ENCODE data around the gene LIG3. TPM values are rescaled to one million over a fixed set of nuclear protein-coding genes. Genes with fewer than 3 reads are reported as not detected.

Gene LIG3
- total and polyA plus RNA-seq, 2 experiments from 2014 or later = 16.4 to 119 TPM

DNA sequence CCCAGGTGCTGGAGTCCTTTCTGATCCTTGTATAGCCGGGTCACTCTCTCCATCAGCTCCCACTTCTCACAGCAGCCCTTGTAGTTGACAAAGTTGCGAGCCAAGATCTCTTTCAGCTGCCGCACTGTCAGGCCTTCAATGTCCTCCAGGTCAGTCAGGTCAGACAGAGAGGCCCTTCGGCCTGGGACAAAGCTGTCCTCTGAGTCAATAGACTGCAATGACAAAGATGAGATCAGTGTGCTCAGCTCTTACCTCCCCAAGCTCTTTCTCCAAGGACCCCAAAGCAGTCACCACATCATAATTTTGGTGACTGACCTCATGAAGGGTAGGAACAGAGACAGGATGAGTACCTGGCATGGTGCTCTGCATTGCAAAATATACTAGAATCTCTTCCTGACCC is 36.1 kb downstream of the LIG3 start:
- DNase-seq (ENCODE audit: low spot score) (no peak), ATAC-seq (no peak)
- Mint-ChIP-seq H3K27me3 (ENCODE audit: insufficient read depth, low read depth, poor library complexity) (peaks cover 2% of the 10 kb centered on the region), H3K9me3 (no peaks in the 10 kb centered on the region), H3K4me3 (no peak overlapping the region), H3K27ac (no peak overlapping the region), H3K36me3 (ENCODE audit: low read depth) (peaks cover 7% of the 10 kb centered on the region), H3K4me1 (peaks cover 10% of the 10 kb centered on the region; the same call in 2 of the 3 replicates)
- Histone ChIP-seq H3K4me3 (no peak overlapping the region), H3K27me3 (ENCODE audit: insufficient read depth) (no peaks in the 10 kb centered on the region), H3K9me2 (ENCODE audit: insufficient read depth) (no peaks in the 10 kb centered on the region), H2AFZ (no peak overlapping the region), H3K79me2 (replicated peaks; ENCODE audit: insufficient read depth) (no peaks in the 10 kb centered on the region), H3K27ac (ENCODE audit: low read depth) (no peak overlapping the region), H4K20me1 (replicated peaks; ENCODE audit: insufficient read depth) (peaks cover under 1% of the 10 kb centered on the region; the same call in 1 of the 2 replicates), H3K4me1 (ENCODE audit: insufficient read depth) (no peaks in the 10 kb centered on the region), H3F3A (replicated peaks; ENCODE audit: low read depth) (no peaks in the 10 kb centered on the region), H3K4me2 (no peak overlapping the region), H3K36me3 (ENCODE audit: insufficient read depth) (no peaks in the 10 kb centered on the region)
- TF ChIP-seq JUNB (IDR thresholded peaks at IDR 0.05; ENCODE audit: unreplicated experiment) (no peak), ZNF331 (CRISPR knock-in tag; IDR thresholded peaks at IDR 0.05; ENCODE audit: low read depth) (no peak), POLR2AphosphoS5 (IDR thresholded peaks at IDR 0.05; ENCODE audit: low read depth) (no peak), NANOG (IDR thresholded peaks at IDR 0.05; ENCODE audit: borderline replicate concordance) (no peak), ZNF114 (CRISPR knock-in tag; IDR thresholded peaks at IDR 0.05) (no peak), EZH2 (IDR thresholded peaks at IDR 0.05; ENCODE audit: low read depth, unreplicated experiment) (no peak), STAT1 (IDR thresholded peaks at IDR 0.05; ENCODE audit: unreplicated experiment) (no peak), EZH2phosphoT487 (IDR thresholded peaks at IDR 0.05; ENCODE audit: unreplicated experiment) (no peak), CREB1 (CRISPR knock-in tag; IDR thresholded peaks at IDR 0.05; ENCODE audit: low read depth) (no peak)
- TF ChIP-seq, protein P1, sequence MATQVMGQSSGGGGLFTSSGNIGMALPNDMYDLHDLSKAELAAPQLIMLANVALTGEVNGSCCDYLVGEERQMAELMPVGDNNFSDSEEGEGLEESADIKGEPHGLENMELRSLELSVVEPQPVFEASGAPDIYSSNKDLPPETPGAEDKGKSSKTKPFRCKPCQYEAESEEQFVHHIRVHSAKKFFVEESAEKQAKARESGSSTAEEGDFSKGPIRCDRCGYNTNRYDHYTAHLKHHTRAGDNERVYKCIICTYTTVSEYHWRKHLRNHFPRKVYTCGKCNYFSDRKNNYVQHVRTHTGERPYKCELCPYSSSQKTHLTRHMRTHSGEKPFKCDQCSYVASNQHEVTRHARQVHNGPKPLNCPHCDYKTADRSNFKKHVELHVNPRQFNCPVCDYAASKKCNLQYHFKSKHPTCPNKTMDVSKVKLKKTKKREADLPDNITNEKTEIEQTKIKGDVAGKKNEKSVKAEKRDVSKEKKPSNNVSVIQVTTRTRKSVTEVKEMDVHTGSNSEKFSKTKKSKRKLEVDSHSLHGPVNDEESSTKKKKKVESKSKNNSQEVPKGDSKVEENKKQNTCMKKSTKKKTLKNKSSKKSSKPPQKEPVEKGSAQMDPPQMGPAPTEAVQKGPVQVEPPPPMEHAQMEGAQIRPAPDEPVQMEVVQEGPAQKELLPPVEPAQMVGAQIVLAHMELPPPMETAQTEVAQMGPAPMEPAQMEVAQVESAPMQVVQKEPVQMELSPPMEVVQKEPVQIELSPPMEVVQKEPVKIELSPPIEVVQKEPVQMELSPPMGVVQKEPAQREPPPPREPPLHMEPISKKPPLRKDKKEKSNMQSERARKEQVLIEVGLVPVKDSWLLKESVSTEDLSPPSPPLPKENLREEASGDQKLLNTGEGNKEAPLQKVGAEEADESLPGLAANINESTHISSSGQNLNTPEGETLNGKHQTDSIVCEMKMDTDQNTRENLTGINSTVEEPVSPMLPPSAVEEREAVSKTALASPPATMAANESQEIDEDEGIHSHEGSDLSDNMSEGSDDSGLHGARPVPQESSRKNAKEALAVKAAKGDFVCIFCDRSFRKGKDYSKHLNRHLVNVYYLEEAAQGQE (IDR thresholded peaks at IDR 0.05; ENCODE audit: unreplicated experiment) = no peak
- TF ChIP-seq, protein P2, sequence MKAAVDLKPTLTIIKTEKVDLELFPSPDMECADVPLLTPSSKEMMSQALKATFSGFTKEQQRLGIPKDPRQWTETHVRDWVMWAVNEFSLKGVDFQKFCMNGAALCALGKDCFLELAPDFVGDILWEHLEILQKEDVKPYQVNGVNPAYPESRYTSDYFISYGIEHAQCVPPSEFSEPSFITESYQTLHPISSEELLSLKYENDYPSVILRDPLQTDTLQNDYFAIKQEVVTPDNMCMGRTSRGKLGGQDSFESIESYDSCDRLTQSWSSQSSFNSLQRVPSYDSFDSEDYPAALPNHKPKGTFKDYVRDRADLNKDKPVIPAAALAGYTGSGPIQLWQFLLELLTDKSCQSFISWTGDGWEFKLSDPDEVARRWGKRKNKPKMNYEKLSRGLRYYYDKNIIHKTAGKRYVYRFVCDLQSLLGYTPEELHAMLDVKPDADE (IDR thresholded peaks at IDR 0.05) = no peak
- TF ChIP-seq, protein P3, sequence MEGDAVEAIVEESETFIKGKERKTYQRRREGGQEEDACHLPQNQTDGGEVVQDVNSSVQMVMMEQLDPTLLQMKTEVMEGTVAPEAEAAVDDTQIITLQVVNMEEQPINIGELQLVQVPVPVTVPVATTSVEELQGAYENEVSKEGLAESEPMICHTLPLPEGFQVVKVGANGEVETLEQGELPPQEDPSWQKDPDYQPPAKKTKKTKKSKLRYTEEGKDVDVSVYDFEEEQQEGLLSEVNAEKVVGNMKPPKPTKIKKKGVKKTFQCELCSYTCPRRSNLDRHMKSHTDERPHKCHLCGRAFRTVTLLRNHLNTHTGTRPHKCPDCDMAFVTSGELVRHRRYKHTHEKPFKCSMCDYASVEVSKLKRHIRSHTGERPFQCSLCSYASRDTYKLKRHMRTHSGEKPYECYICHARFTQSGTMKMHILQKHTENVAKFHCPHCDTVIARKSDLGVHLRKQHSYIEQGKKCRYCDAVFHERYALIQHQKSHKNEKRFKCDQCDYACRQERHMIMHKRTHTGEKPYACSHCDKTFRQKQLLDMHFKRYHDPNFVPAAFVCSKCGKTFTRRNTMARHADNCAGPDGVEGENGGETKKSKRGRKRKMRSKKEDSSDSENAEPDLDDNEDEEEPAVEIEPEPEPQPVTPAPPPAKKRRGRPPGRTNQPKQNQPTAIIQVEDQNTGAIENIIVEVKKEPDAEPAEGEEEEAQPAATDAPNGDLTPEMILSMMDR (conservative IDR thresholded peaks at IDR 0.05; ENCODE audit: low read depth in 2 of 2) = no peak
- TF ChIP-seq, protein P4, sequence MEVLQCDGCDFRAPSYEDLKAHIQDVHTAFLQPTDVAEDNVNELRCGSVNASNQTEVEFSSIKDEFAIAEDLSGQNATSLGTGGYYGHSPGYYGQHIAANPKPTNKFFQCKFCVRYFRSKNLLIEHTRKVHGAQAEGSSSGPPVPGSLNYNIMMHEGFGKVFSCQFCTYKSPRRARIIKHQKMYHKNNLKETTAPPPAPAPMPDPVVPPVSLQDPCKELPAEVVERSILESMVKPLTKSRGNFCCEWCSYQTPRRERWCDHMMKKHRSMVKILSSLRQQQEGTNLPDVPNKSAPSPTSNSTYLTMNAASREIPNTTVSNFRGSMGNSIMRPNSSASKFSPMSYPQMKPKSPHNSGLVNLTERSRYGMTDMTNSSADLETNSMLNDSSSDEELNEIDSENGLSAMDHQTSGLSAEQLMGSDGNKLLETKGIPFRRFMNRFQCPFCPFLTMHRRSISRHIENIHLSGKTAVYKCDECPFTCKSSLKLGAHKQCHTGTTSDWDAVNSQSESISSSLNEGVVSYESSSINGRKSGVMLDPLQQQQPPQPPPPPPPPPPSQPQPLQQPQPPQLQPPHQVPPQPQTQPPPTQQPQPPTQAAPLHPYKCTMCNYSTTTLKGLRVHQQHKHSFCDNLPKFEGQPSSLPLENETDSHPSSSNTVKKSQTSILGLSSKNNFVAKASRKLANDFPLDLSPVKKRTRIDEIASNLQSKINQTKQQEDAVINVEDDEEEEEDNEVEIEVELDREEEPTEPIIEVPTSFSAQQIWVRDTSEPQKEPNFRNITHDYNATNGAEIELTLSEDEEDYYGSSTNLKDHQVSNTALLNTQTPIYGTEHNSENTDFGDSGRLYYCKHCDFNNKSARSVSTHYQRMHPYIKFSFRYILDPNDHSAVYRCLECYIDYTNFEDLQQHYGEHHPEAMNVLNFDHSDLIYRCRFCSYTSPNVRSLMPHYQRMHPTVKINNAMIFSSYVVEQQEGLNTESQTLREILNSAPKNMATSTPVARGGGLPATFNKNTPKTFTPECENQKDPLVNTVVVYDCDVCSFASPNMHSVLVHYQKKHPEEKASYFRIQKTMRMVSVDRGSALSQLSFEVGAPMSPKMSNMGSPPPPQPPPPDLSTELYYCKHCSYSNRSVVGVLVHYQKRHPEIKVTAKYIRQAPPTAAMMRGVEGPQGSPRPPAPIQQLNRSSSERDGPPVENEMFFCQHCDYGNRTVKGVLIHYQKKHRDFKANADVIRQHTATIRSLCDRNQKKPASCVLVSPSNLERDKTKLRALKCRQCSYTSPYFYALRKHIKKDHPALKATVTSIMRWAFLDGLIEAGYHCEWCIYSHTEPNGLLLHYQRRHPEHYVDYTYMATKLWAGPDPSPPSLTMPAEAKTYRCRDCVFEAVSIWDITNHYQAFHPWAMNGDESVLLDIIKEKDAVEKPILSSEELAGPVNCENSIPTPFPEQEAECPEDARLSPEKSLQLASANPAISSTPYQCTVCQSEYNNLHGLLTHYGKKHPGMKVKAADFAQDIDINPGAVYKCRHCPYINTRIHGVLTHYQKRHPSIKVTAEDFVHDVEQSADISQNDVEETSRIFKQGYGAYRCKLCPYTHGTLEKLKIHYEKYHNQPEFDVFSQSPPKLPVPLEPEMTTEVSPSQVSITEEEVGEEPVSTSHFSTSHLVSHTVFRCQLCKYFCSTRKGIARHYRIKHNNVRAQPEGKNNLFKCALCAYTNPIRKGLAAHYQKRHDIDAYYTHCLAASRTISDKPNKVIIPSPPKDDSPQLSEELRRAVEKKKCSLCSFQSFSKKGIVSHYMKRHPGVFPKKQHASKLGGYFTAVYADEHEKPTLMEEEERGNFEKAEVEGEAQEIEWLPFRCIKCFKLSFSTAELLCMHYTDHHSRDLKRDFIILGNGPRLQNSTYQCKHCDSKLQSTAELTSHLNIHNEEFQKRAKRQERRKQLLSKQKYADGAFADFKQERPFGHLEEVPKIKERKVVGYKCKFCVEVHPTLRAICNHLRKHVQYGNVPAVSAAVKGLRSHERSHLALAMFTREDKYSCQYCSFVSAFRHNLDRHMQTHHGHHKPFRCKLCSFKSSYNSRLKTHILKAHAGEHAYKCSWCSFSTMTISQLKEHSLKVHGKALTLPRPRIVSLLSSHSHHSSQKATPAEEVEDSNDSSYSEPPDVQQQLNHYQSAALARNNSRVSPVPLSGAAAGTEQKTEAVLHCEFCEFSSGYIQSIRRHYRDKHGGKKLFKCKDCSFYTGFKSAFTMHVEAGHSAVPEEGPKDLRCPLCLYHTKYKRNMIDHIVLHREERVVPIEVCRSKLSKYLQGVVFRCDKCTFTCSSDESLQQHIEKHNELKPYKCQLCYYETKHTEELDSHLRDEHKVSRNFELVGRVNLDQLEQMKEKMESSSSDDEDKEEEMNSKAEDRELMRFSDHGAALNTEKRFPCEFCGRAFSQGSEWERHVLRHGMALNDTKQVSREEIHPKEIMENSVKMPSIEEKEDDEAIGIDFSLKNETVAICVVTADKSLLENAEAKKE (CRISPR knock-in tag; IDR thresholded peaks at IDR 0.05) = no peak
